Calu3 (cell line): ENCODE data around the gene TSGA10. TPM values are rescaled to one million over a fixed set of nuclear protein-coding genes. Genes with fewer than 3 reads are reported as not detected.

ENCODE experiments used
- BruUV-seq: library from RNA; stranded (reverse); fragments of 400-500 nt; replicated peaks from 2 replicates; lab custom pipeline; 2021; lab: Mats Ljungman, UMichigan
- CTCF ChIA-PET: fragments of 300-600 bp; sonication (Branson Sonifier 250); formaldehyde crosslinking; loops from one replicate; lab custom pipeline; 2022; ENCODE audit warnings: antibody characterized with exemption; lab: Charles Lee
- DNase-seq: peaks from one replicate; pipeline ENCODE4 v3.0.0; 2022
- H3K27ac Mint-ChIP-seq: one replicate; pipeline ENCODE4 v1.8.0; 2022; ENCODE audit warnings: mixed read lengths; ENCODE audit not compliant: unreplicated experiment
- H3K27me3 Mint-ChIP-seq: one replicate; pipeline ENCODE4 v1.8.0; 2022; ENCODE audit warnings: mixed read lengths; ENCODE audit not compliant: unreplicated experiment
- H3K36me3 Mint-ChIP-seq: one replicate; pipeline ENCODE4 v1.8.0; 2022; ENCODE audit warnings: mild to moderate bottlenecking, moderate library complexity, mixed read lengths; ENCODE audit not compliant: insufficient read depth, unreplicated experiment
- H3K4me1 Mint-ChIP-seq: one replicate; pipeline ENCODE4 v1.8.0; 2022; ENCODE audit warnings: mild to moderate bottlenecking, low read depth, mixed read lengths; ENCODE audit not compliant: unreplicated experiment
- H3K4me3 Mint-ChIP-seq: one replicate; pipeline ENCODE4 v1.8.0; 2022; ENCODE audit warnings: mild to moderate bottlenecking, low read depth, moderate library complexity, mixed read lengths; ENCODE audit not compliant: unreplicated experiment
- H3K9me3 Mint-ChIP-seq: one replicate; pipeline ENCODE4 v1.8.0; 2022; ENCODE audit warnings: low read depth, mixed read lengths; ENCODE audit not compliant: unreplicated experiment
- intact Hi-C: fragments of 100-400 bp; cut with micrococcal nuclease; formaldehyde crosslinking; loops from one replicate; pipeline ENCODE4 v1.10.0; 2022; ENCODE audit not compliant: unreplicated experiment
- total RNA-seq: library from RNA; stranded (reverse); gene quantifications from 2 replicates; pipeline ENCODE4 v1.2.3, GENCODE V29; 2022
- TF ChIP-seq, protein P1 (sequence below): fragments of 200-600 bp; IDR thresholded peaks from one replicate; pipeline ENCODE4 v1.8.0; 2022; ENCODE audit warnings: antibody characterized with exemption; ENCODE audit not compliant: unreplicated experiment

The TSGA10 gene
- total RNA-seq, 1 experiment from 2014 or later, result 14.2 TPM

DNA sequence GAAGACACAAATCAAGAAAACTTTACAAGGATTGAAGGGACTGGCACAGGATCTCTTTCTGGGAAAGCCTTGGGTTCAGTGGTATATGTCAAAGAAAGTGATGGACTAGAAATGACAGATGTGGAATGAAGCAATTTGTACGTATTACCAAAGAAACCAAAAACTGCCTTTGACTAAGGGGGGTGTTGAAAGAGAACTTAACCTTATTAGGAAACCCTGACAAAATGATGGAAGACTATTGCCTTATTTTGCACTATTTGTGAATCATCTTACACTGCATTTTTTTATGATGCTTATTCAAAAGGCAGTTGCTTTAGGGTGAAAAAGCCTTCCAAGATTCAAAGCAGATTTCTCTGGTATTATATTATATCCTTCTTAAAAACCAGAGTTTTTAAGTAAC, 4.0 kb downstream of the TSGA10 start:
- no peaks in the 10 kb centered on the region for H3K9me3 Mint-ChIP-seq
- no peaks in the 10 kb centered on the region for H3K27me3 Mint-ChIP-seq
- intact Hi-C loops, result no loop called here
- DNase-seq, result no peak
- H3K27ac Mint-ChIP-seq, result no peak overlapping the region
- peaks cover 15% of the 10 kb centered on the region for H3K36me3 Mint-ChIP-seq
- TF ChIP-seq, protein P1, sequence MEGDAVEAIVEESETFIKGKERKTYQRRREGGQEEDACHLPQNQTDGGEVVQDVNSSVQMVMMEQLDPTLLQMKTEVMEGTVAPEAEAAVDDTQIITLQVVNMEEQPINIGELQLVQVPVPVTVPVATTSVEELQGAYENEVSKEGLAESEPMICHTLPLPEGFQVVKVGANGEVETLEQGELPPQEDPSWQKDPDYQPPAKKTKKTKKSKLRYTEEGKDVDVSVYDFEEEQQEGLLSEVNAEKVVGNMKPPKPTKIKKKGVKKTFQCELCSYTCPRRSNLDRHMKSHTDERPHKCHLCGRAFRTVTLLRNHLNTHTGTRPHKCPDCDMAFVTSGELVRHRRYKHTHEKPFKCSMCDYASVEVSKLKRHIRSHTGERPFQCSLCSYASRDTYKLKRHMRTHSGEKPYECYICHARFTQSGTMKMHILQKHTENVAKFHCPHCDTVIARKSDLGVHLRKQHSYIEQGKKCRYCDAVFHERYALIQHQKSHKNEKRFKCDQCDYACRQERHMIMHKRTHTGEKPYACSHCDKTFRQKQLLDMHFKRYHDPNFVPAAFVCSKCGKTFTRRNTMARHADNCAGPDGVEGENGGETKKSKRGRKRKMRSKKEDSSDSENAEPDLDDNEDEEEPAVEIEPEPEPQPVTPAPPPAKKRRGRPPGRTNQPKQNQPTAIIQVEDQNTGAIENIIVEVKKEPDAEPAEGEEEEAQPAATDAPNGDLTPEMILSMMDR, result no peak
- H3K4me3 Mint-ChIP-seq, result no peak overlapping the region
- BruUV-seq, result no TSS peak
- H3K4me1 Mint-ChIP-seq, result no peaks in the 10 kb centered on the region
- CTCF ChIA-PET, result no interaction called here

DNA sequence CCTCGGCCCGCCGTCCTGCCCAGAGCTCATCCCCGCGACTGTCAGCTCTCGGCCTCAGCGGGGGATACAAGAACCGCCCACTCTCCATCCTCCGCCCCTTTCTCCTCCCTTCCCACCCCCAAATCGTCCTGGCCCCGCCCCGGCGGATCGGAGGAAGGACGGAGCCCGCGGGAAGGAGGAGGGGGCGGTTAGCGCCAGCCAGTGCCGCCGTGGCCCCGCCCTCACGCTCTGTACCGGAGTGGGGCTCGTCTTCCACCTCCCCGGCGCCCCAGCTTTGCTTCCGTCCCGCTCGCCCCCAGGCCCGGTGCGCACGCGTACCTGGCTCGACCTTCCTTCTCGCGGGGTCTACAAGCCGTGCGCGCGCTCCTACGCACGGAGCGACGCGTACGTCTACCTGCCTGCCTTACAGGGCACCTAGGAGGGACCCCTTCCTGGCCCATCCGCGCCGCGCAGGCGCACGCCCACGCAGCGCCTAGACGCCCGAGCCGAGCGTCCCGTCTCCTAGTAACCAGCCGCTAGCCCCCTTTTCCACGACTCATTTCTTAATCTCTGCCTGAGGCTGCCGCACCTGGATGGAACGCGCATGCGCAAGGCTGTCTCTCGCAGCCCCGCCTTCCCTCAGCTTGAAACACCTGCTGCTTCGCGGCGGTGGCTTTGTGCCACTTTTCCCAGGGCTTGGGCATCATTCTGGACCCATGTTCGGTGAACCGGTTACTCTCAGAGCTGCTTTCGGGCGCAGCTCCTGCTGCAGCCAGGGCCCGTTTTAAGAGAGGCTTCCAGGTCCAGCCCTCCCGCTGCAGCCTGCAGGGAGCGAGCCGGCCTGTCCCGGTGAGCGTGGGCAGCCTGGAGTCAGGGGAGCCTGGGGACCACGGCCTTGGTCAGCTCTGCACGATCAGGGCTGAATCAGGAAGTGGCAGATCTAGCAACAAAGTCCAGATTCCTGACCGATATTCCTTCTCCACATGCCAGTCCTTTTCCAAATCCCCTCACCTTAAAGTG, 13.3 kb downstream of the TSGA10 start, which contains the start of gene C2orf15:
Gene C2orf15, plus strand, starts transcription at position 598 of the 999 bp plus-strand sequence. CDS start 8,852 bp downstream, outside the sequence.
- peak within 1 kb of the TSS; percentile 97 for H3K27ac Mint-ChIP-seq
- BruUV-seq, result no TSS peak
- TF ChIP-seq, protein P1, result no peak
- peak within 1 kb of the TSS; percentile 95 for H3K4me3 Mint-ChIP-seq
- H3K27me3 Mint-ChIP-seq, result no peaks in the 10 kb centered on the region
- intact Hi-C loops, result no loop called here
- peaks cover 29% of the 10 kb centered on the region for H3K36me3 Mint-ChIP-seq
- DNase-seq, result peak; percentile 98
- no peaks in the 10 kb centered on the region for H3K4me1 Mint-ChIP-seq
- CTCF ChIA-PET, result interaction anchor here (0.8 to 1.7 kb wide), 6 partner anchors 11 to 196 kb away, joined by 3 to 6 read pairs (median 4); partner anchors contain the start of genes EIF5B, LIPT1 and TSGA10
- peaks cover 14% of the 10 kb centered on the region for H3K9me3 Mint-ChIP-seq

GRCh38 chr2:99140860-99141109, 14.0 kb downstream of the TSGA10 start:
- TF ChIP-seq, protein P1, result no peak
- Mint-ChIP-seq H3K9me3 (peaks cover 16% of the 10 kb centered on the region), H3K4me1 (no peaks in the 10 kb centered on the region), H3K27ac (peak overlapping the region; percentile 97), H3K4me3 (peak overlapping the region; percentile 95), H3K27me3 (no peaks in the 10 kb centered on the region), H3K36me3 (peaks cover 29% of the 10 kb centered on the region)
- BruUV-seq, result no TSS peak
- CTCF ChIA-PET, result interaction anchor here (0.7 to 1.7 kb wide), 6 partner anchors 11 to 780 kb away, joined by 3 to 6 read pairs (median 4); partner anchors contain the start of genes EIF5B, LIPT1 and TSGA10
- intact Hi-C loops, result no loop called here
- DNase-seq, result no peak

GRCh38 chr2:99140056-99140859, 14.5 kb downstream of the TSGA10 start:
- TF ChIP-seq, protein P1, result no peak
- peak overlapping the region; percentile 97 for H3K27ac Mint-ChIP-seq
- BruUV-seq, result TSS peak; percentile 44
- no peaks in the 10 kb centered on the region for H3K4me1 Mint-ChIP-seq
- peak overlapping the region; percentile 95 for H3K4me3 Mint-ChIP-seq
- peaks cover 29% of the 10 kb centered on the region for H3K36me3 Mint-ChIP-seq
- no peaks in the 10 kb centered on the region for H3K27me3 Mint-ChIP-seq
- H3K9me3 Mint-ChIP-seq, result peaks cover 16% of the 10 kb centered on the region
- intact Hi-C loops, result no loop called here
- DNase-seq, result no peak
- CTCF ChIA-PET, result interaction anchor here (0.7 to 1.7 kb wide), 5 partner anchors 15 to 780 kb away, joined by 3 to 6 read pairs (median 4); partner anchors contain the start of genes EIF5B, LIPT1 and TSGA10
